Panc1 (cell line): ENCODE results near the gene ARL10. TPM values are rescaled to one million over a fixed set of nuclear protein-coding genes. Genes with fewer than 3 reads are reported as not detected.

Experiments used
- ATAC-seq: fragments of 200-7000 bp; cut with Tn5 transposase; 2 replicates; pipeline ENCODE4 v1.9.1; 2020; ENCODE audit warnings: mild to moderate bottlenecking, moderate library complexity
- BruUV-seq: library from RNA; stranded (reverse); fragments of 400-500 nt; replicated peaks from 2 replicates; lab custom pipeline; 2021; lab: Mats Ljungman, UMichigan
- CTCF ChIA-PET: fragments of 300-600 bp; sonication (Branson Sonifier 250); formaldehyde crosslinking; loops from one replicate; lab custom pipeline; 2022; ENCODE audit warnings: antibody characterized with exemption; lab: Charles Lee
- POLR2A ChIA-PET: fragments of 300-600 bp; sonication (Branson Sonifier 250); formaldehyde crosslinking; loops from one replicate; lab custom pipeline; 2022; ENCODE audit warnings: antibody characterized with exemption; lab: Charles Lee
- DNase-seq: peaks from one replicate; pipeline ENCODE4 v3.0.0-alpha.2; 2010; ENCODE audit warnings: low read depth, low spot score
- H3K27ac ChIP-seq: 2 replicates; pipeline ENCODE4 v1.5.1; 2011; ENCODE audit warnings: mild to moderate bottlenecking, low read length, inconsistent platforms
- H3K27me3 ChIP-seq: fragments of 200-500 bp; sonication (Bioruptor generic); 2 replicates; pipeline ENCODE4 v1.6.0; 2014; ENCODE audit warnings: low read length, inconsistent platforms; ENCODE audit not compliant: control insufficient read depth, insufficient read depth
- H3K36me3 ChIP-seq: fragments of 200-500 bp; sonication (Bioruptor generic); 2 replicates; pipeline ENCODE4 v1.5.1; 2014; ENCODE audit warnings: inconsistent platforms, mild to moderate bottlenecking, low read length, moderate library complexity; ENCODE audit not compliant: control insufficient read depth, insufficient read depth
- H3K4me1 ChIP-seq: 2 replicates; pipeline ENCODE4 v1.5.1; 2011; ENCODE audit warnings: inconsistent platforms, mild to moderate bottlenecking, low read length, moderate library complexity; ENCODE audit not compliant: control insufficient read depth, insufficient read depth
- H3K4me3 ChIP-seq, 2 experiments: 2 replicates each; pipeline ENCODE4 v1.5.1; 2011 to 2012; ENCODE audit warnings: low read depth in 2 of 2, low read length in 2 of 2, mild to moderate bottlenecking in 2 of 2, inconsistent platforms in 1 of 2, moderate library complexity in 1 of 2
- H3K9me3 ChIP-seq: fragments of 200-500 bp; sonication (Bioruptor generic); 2 replicates; pipeline ENCODE4 v1.5.1; 2014; ENCODE audit warnings: low read depth, mild to moderate bottlenecking, inconsistent platforms, low read length, moderate library complexity; ENCODE audit not compliant: control insufficient read depth, insufficient read depth
- POLR2AphosphoS5 ChIP-seq: IDR thresholded peaks from 2 replicates; pipeline ENCODE4 v1.6.1; 2012; ENCODE audit warnings: mild to moderate bottlenecking, low read depth, low read length, moderate library complexity
- SIN3A ChIP-seq: IDR thresholded peaks from 2 replicates; pipeline ENCODE4 v1.6.1; 2012; ENCODE audit warnings: low read depth, mild to moderate bottlenecking, low read length, moderate library complexity, borderline replicate concordance; ENCODE audit not compliant: insufficient read depth
- TCF7L2 ChIP-seq: IDR thresholded peaks from 2 replicates; pipeline ENCODE4 v1.6.1; 2011; ENCODE audit warnings: mild to moderate bottlenecking, low read depth, low read length, inconsistent platforms
- in situ Hi-C: cut with HindIII; loops from 2 replicates; pipeline ENCODE4 v1.10.0; 2016; ENCODE audit warnings: low sequenced_read_pairs, low pct_unique_long_range_greater_than_20kb
- intact Hi-C: fragments of 100-400 bp; cut with micrococcal nuclease; formaldehyde crosslinking; loops from one replicate; pipeline ENCODE4 v1.10.0; 2022; ENCODE audit not compliant: unreplicated experiment
- total RNA-seq: library from RNA; stranded (reverse); gene quantifications from one replicate; pipeline ENCODE4 v1.2.1, GENCODE V29; 2021; ENCODE audit not compliant: unreplicated experiment
- TF ChIP-seq, protein P1 (sequence below): fragments of 450-650 bp; IDR thresholded peaks from 2 replicates; pipeline ENCODE4 v1.5.1; 2017; ENCODE audit warnings: mild to moderate bottlenecking
- TF ChIP-seq, protein P2 (sequence below), 2 experiments: IDR thresholded peaks; 2 replicates each; pipeline ENCODE4 v1.6.1; 2011 to 2012; ENCODE audit warnings: low read depth in 2 of 2, control low read depth in 1 of 2, low read length in 1 of 2, mild to moderate bottlenecking in 1 of 2, moderate library complexity in 1 of 2; ENCODE audit not compliant: insufficient read depth in 1 of 2

Gene ARL10
- total RNA-seq, 1 experiment from 2014 or later: 2.0 TPM

DNA sequence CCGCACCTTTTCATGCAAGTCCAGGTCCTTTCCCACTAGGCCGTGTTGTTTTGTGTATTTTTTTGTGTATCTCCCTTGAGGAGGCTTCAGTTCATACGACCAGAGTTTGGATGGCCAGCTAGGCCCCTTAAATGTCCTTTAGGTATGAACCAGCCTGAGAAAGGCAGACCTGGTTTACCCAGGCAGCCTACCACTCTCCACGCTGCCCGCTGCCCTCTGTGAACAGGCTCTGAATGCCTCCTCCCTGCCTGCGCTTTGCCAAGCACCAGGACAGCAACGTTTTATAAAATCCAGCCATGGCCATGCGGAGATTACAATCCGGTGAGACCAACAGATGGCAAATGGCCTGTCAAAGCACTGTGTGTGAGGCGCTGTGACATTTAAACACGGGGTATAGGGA, 51.7 kb downstream of the ARL10 start:
- Histone ChIP-seq H3K9me3 (no peaks in the 10 kb centered on the region), H3K36me3 (no peaks in the 10 kb centered on the region), H3K4me3 (peak overlapping the region in 1 of 2 experiments; percentile 18; a peak in 2 of 4 replicates), H3K27ac (peak overlapping the region; percentile 70), H3K27me3 (no peaks in the 10 kb centered on the region), H3K4me1 (peaks cover 16% of the 10 kb centered on the region; the same call in 1 of the 2 replicates)
- CTCF ChIA-PET: interaction anchor here (0.6 to 1.4 kb wide), 4 partner anchors 31 to 127 kb away, joined by 3 to 9 read pairs (median 6); partner anchors contain the start of genes FAF2 and RNF44
- in situ Hi-C loops (no loop called here), intact Hi-C loops (loop anchor here (10.0 kb wide), 1 partner anchor 78 kb away; no protein-coding TSS in a partner anchor)
- TF ChIP-seq POLR2AphosphoS5 (no peak), SIN3A (no peak), TCF7L2 (no peak)
- TF ChIP-seq, protein P1, sequence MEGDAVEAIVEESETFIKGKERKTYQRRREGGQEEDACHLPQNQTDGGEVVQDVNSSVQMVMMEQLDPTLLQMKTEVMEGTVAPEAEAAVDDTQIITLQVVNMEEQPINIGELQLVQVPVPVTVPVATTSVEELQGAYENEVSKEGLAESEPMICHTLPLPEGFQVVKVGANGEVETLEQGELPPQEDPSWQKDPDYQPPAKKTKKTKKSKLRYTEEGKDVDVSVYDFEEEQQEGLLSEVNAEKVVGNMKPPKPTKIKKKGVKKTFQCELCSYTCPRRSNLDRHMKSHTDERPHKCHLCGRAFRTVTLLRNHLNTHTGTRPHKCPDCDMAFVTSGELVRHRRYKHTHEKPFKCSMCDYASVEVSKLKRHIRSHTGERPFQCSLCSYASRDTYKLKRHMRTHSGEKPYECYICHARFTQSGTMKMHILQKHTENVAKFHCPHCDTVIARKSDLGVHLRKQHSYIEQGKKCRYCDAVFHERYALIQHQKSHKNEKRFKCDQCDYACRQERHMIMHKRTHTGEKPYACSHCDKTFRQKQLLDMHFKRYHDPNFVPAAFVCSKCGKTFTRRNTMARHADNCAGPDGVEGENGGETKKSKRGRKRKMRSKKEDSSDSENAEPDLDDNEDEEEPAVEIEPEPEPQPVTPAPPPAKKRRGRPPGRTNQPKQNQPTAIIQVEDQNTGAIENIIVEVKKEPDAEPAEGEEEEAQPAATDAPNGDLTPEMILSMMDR: no peak
- TF ChIP-seq, protein P2, sequence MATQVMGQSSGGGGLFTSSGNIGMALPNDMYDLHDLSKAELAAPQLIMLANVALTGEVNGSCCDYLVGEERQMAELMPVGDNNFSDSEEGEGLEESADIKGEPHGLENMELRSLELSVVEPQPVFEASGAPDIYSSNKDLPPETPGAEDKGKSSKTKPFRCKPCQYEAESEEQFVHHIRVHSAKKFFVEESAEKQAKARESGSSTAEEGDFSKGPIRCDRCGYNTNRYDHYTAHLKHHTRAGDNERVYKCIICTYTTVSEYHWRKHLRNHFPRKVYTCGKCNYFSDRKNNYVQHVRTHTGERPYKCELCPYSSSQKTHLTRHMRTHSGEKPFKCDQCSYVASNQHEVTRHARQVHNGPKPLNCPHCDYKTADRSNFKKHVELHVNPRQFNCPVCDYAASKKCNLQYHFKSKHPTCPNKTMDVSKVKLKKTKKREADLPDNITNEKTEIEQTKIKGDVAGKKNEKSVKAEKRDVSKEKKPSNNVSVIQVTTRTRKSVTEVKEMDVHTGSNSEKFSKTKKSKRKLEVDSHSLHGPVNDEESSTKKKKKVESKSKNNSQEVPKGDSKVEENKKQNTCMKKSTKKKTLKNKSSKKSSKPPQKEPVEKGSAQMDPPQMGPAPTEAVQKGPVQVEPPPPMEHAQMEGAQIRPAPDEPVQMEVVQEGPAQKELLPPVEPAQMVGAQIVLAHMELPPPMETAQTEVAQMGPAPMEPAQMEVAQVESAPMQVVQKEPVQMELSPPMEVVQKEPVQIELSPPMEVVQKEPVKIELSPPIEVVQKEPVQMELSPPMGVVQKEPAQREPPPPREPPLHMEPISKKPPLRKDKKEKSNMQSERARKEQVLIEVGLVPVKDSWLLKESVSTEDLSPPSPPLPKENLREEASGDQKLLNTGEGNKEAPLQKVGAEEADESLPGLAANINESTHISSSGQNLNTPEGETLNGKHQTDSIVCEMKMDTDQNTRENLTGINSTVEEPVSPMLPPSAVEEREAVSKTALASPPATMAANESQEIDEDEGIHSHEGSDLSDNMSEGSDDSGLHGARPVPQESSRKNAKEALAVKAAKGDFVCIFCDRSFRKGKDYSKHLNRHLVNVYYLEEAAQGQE (IDR thresholded peaks at IDR 0.05; ENCODE audit: insufficient read depth in 1 of 2, low read depth in 2 of 2, low read length in 1 of 2): no peak
- POLR2A ChIA-PET: interaction anchor here (0.6 kb wide), 1 partner anchor 28 kb away, joined by 3 read pairs; no protein-coding TSS in a partner anchor
- no TSS peak for BruUV-seq
- ATAC-seq (peak; percentile 5; the same call in 1 of the 2 replicates), DNase-seq (no peak)

DNA sequence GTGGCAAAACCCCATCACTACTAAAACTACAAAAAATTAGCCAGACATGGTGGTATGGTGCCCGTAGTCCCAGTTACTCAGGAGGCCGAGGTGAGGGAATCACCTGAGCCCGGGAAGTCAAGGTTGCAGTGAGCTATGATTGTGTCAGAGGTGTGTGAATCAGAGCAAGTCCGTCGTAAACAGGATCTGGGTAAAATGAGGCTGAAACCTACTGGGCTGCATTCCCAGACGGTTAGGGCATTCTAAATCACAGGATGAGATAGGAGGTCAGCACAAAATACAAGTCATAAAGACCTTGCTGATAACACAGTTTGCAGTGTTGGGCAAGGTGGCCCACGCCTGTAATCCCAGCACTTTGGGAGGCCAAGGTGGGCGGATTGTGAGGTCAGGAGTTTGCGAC, 53.0 kb downstream of the ARL10 start:
- ATAC-seq (no peak), DNase-seq (no peak)
- intact Hi-C loops: loop anchor here (10.0 kb wide), 1 partner anchor 77 kb away; no protein-coding TSS in a partner anchor

More for the DNA sequence above, 53.0 kb downstream of the ARL10 start:
- in situ Hi-C loops: no loop called here
- Histone ChIP-seq H3K9me3 (no peaks in the 10 kb centered on the region), H3K27ac (no peak overlapping the region), H3K4me1 (peaks cover 16% of the 10 kb centered on the region; the same call in 1 of the 2 replicates), H3K27me3 (no peaks in the 10 kb centered on the region), H3K36me3 (no peaks in the 10 kb centered on the region), H3K4me3 (no peak overlapping the region)
- TF ChIP-seq POLR2AphosphoS5 (no peak), SIN3A (no peak), TCF7L2 (no peak)
- TF ChIP-seq, protein P2 (IDR thresholded peaks at IDR 0.05; ENCODE audit: insufficient read depth in 1 of 2, low read depth in 2 of 2, low read length in 1 of 2): no peak
- TF ChIP-seq, protein P1: no peak
- BruUV-seq: no TSS peak
- POLR2A ChIA-PET: interaction anchor here (1.2 kb wide), 1 partner anchor 29 kb away, joined by 3 read pairs; no protein-coding TSS in a partner anchor
- CTCF ChIA-PET: no interaction called here
